NCI-H345 treated with DMSO at 0.1 percent for 48 hours (cell line): Measurements from ENCODE around the gene ARR3.
"Not testable (repeated sequence)": the region's sequence is repeated elsewhere in the genome, so short reads cannot be mapped to it uniquely, and the experiment has no call there.

Experiments used
- DNase-seq: peaks from one replicate; lab custom pipeline; 2025; ENCODE audit not compliant: unreplicated experiment; lab: John Stamatoyannopoulos, UW

ARR3 gene

DNA sequence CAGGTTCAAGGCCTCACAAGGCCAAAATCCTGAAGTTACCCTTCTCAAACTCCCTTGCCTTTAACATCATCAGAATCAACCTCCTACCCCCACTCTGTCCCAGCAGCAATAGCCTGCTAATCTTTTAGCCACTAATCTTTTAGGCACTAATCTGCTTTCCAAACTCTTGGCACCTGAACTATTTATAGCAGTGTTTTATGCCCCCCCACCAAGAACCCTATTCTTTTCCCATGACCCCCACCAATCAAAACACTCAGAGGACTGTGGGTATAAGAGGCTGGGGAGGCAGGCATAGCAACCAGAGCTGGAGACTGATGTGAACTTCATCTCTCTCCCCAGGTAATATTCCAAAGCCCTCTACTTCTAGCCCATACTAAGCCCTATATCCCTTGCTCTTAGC, at the start of gene ARR3:
Gene ARR3, plus strand, starts transcription at position 301 of the 400 bp plus-strand sequence. CDS start 1,052 bp downstream, outside the sequence.
- no peak for DNase-seq

DNA sequence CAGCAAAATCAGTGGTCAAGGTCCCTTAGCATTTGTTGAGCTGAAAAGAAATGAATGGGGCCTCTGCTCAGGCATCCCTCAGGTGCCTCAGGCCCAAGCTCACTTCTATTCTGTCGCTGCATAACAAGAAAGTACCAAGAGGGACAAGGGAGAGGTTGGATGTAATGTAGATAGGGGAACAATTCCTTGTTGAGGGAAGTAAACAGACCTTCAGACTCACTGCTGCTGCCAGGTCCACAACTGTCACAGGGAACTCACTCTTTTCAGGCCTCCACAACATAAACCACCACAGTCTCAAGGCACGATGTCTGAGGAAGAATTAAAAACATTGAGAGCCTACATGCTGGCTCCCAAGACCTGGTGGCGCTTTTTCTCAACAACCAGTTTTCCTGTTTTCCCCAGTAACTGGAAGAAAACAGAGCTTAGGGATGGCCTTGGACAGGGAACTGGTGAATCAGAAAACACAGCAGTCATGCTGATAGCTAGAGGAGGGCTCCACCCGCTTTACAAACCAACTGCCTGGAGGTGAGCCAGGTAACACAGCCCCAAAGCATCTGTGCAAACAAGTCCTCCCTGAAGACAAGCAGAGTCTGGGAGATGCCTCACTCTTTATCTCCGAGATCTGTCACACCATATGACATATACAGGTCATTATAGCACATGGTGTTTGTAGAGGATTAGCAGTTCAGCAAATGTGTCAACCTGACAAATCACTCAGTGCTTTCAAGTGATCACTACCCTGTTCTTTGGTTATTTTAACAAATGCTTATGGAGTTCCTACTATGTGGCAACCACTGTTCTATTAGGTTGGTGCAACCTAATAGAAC, 48.0 kb upstream of the ARR3 start:
- DNase-seq = peak; percentile 95

DNA sequence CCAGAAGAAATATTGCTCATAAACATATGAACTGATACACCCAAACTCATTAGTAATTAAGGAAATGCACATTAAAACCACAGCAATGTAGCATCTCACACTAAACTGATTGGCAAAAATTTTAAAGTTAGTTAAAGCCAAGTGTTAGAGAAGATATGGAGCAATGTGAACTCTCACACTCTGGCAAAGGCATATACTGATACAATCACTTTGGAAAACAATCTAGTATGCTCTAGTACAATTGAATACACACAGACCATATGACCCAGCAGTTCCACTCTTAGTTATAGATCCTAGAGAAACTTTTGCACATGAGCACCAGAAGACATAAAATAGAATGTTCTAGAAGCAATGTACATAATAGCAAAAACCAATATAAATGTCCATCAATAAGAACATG, 42.1 kb upstream of the ARR3 start:
- DNase-seq = no peak

DNA sequence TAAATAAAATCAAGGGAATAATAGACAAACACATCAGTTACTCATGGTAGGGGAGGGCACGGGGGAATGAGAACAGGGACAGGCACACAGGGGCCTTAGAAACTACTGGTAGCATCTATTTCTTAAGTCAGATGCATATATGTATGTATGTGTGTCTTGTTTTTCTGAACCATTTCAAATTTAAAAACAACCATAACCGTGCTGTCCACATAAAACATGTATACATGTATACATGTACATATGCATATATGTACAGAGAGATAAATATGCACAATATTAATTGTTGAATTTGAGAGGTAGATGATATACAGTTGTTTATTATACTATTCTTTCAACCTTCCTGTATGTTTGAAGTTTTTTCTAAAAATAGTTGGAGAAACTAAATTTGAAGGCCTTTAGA, 41.4 kb upstream of the ARR3 start:
- DNase-seq = no peak

GRCh38 chrX:70231666-70232065, 36.5 kb upstream of the ARR3 start:
- DNase-seq = no peak

- no peak for DNase-seq
These were observed 33.8 kb upstream of the ARR3 start, which contains the start of gene AWAT1 for GRCh38 chrX:70234355-70234754. AWAT1 (plus strand) TSS chrX:70234655; CDS start chrX:70234696, 41 bp downstream.

GRCh38 chrX:70240751-70241150, 27.4 kb upstream of the ARR3 start:
- no peak for DNase-seq

- no peak for DNase-seq
These were observed 26.6 kb upstream of the ARR3 start for GRCh38 chrX:70241501-70241900.

DNA sequence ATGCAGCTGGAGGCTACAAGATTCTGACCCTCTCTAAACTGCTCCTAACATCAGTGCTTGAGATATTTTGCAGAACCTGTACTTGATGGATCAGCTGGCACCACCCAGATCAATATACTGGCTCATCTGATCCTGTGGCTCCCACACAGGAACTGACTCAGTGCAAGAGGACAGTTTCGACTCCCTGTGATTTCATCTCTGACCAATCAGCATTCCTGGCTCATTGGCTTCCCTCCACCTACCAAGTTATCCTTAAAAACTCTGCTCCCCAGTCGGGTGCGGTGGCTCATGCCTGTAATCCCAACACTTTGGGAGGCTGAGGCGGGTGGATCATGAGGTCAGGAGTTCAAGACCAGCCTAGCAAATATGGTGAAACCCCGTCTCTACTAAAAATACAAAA, 24.5 kb upstream of the ARR3 start:
- DNase-seq = not testable (repeated sequence)

- no peak for DNase-seq
These were observed 23.3 kb upstream of the ARR3 start for GRCh38 chrX:70244881-70245280.

- no peak for DNase-seq
These were observed 20.9 kb upstream of the ARR3 start for GRCh38 chrX:70247252-70247651.

DNA sequence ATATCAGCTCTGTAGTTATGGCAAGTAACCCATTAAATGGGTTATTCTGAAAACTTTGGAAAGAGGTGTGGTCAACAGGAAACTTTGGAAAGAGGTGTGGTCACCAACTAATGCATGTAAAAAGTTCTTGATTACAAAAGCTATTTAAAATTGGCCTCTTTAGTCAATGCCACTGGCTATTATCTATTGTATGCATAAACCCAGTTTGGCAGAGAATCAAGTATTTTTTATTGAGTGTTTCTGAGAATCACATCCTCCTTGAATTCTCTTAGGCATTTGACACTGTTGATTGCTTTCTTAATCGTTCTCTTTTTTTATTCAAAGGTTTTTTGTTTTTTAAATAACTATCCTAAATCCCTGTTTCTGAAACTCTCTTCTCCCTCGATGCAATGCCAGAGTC, 15.6 kb upstream of the ARR3 start:
- DNase-seq = no peak

DNA sequence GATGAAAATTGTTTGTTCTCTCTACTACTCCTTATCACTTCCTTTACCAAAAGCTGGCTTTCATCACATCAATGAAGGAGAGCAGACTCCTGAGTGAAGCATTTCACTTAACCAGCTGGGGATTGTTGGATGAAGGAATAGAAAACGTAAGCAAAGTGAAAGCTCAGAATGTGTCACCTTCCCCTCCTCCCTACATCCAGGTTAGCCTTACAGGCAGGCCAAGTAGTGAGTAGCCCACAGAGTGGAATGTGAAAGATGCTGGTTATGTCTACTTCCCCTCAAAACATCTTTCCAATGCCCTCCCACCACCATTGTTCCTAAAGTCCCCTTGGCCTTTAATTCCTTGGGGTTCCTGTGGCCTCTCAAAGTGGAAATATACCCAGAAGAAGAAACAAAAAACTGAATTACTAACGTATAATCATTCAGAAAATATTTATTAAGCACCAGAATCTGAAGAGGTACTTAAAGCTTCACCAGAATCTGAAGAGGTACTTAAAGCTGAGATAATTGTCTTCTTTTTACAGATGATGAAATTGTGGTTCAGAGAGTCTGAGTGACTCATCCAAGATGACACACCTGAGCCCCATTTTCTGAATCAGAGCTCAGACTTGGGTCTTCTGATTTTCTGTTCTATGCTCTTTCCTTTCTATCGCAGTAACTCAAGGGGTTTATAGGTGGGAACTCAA, 14.6 kb upstream of the ARR3 start:
- no peak for DNase-seq

- DNase-seq = no peak
These were observed 14.1 kb upstream of the ARR3 start for GRCh38 chrX:70254063-70254400.

- DNase-seq = no peak
These were observed 13.2 kb upstream of the ARR3 start for GRCh38 chrX:70254909-70255308.

GRCh38 chrX:70255452-70255851, 12.7 kb upstream of the ARR3 start:
- no peak for DNase-seq

GRCh38 chrX:70257423-70258288, 10.5 kb upstream of the ARR3 start:
- no peak for DNase-seq

GRCh38 chrX:70260104-70260503, 8.0 kb upstream of the ARR3 start, which contains the start of gene P2RY4:
P2RY4 (minus strand) TSS chrX:70260204; CDS start chrX:70259624, 580 bp downstream.
- DNase-seq = no peak

- peak; percentile 33 for DNase-seq
These were observed 5.1 kb upstream of the ARR3 start for GRCh38 chrX:70262952-70263567.

DNA sequence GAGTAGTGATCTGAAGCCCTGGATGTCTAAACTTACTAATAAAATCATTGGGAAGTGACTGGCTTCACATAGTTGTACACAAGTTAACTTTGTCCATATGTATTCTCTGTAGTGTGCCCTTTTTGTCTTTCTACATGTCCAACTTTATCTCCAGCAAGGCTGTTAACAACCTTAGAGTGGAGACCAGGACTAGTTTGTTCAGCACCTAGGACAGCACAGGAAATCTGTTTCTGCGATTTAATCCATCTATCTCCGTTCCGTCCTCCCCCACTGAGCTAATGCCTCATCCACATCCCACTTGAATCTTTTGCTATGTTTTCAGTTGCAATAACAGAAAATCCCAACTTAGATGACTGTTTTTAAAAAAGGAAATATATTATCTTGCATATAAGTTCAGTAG, 3.4 kb upstream of the ARR3 start:
- no peak for DNase-seq

DNA sequence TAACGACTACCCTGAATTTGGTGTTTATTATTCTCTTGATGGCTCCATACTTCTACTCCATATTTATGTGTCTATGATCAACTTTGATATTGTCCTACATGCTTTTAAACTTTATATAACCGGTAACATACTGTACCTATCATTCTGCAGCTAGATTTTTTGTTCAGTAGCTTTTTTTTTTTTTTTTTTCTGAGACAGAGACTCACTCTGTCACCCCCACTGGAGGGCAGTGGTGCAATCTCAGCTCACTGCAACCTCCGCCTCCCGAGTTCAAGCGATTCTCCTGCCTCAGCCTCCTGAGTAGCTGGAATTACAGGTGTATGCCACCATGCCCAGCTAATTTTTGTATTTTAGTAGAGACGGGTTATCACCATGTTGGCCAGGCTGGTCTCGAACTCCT, 5.9 kb downstream of the ARR3 start:
- not testable (repeated sequence) for DNase-seq
